ENCODE data around the gene PARVA. TPM values are rescaled to one million over a fixed set of nuclear protein-coding genes. Genes with fewer than 3 reads are reported as not detected.

The PARVA gene
- total and polyA plus RNA-seq, 9 of the 15 experiments (the other 6 are each of a cell fraction or from before 2014, with no cell fraction given) = 0.11 TPM; not detected in 8

GRCh38 chr11:12543596-12544415, 166.4 kb downstream of the PARVA start:
- Histone ChIP-seq H3K4me2 (ENCODE audit: insufficient read depth, low read length) (no peak overlapping the region), H2AFZ (ENCODE audit: low read depth, low read length) (no peak overlapping the region), H3K27ac (ENCODE audit: extremely low read depth, low read depth, low read length) (no peak overlapping the region), H4K20me1 (replicated peaks; ENCODE audit: control insufficient read depth, insufficient read depth, low read length) (no peaks in the 10 kb centered on the region; the same call in 1 of the 2 replicates), H3K4me3 (no peak overlapping the region), H3K27me3 (ENCODE audit: control insufficient read depth in 2 of 2, insufficient read depth in 2 of 2, low read length in 2 of 2) (peaks cover 19 to 62% of the 10 kb centered on the region in 2 experiments), H3K79me2 (ENCODE audit: control insufficient read depth, insufficient read depth, low read length) (no peaks in the 10 kb centered on the region), H3K9me3 (replicated peaks; ENCODE audit: control insufficient read depth, insufficient read depth, low read depth, low read length) (no peaks in the 10 kb centered on the region), H3K9me1 (ENCODE audit: control insufficient read depth, insufficient read depth, low read length) (no peaks in the 10 kb centered on the region), H3K36me3 (ENCODE audit: control insufficient read depth, insufficient read depth, low read length) (no peaks in the 10 kb centered on the region), H3K9ac (ENCODE audit: insufficient read depth in 1 of 2, low read depth in 2 of 2, low read length in 2 of 2) (no peak overlapping the region), H3K4me1 (replicated peaks in 1 of 2; ENCODE audit: control insufficient read depth in 2 of 2, insufficient read depth in 2 of 2, low read length in 2 of 2) (no peaks in the 10 kb centered on the region)
- CTCF ChIA-PET (ENCODE audit: low intra/inter-chr PET ratio) = no interaction called here
- POLR2A ChIA-PET = no interaction called here
- BruUV-seq (replicated peaks) = no TSS peak
- ATAC-seq (no peak), FAIRE-seq (no peak), DNase-seq (ENCODE audit: extremely low read depth in 1 of 4, low spot score in 3 of 4) (no peak)
- 2% methylated on average over 7 of the region's 9 CpGs for WGBS (ENCODE audit: insufficient coverage, low coverage, missing lambda C conversion rate)
- in situ Hi-C loops (cut with MboI) = no loop called here
- intact Hi-C loops (cut with micrococcal nuclease) = no loop called here
- no peak for TF ChIP-seq KDM5B (IDR thresholded peaks at IDR 0.05; ENCODE audit: insufficient replicate concordance, low read depth, low read length)
- no peak for TF ChIP-seq ZKSCAN8 (CRISPR knock-in tag; IDR thresholded peaks at IDR 0.05)
- no peak for TF ChIP-seq TEAD2 (tag; IDR thresholded peaks at IDR 0.05)
- no peak for TF ChIP-seq SIN3B (IDR thresholded peaks at IDR 0.05; ENCODE audit: low read depth)
- TF ChIP-seq ZSCAN29 (IDR thresholded peaks at IDR 0.05) = no peak
- TF ChIP-seq CTBP1 (IDR thresholded peaks at IDR 0.05; ENCODE audit: borderline replicate concordance) = no peak
- no peak for TF ChIP-seq ELF1 (tag; IDR thresholded peaks at IDR 0.05)
- no peak for TF ChIP-seq HSF4 (CRISPR knock-in tag; IDR thresholded peaks at IDR 0.05; ENCODE audit: borderline replicate concordance)
- TF ChIP-seq ZNF644 (tag; IDR thresholded peaks at IDR 0.05; ENCODE audit: low read depth) = no peak
- no peak for TF ChIP-seq DEAF1 (CRISPR knock-in tag; IDR thresholded peaks at IDR 0.05)
- TF ChIP-seq AFF1 (IDR thresholded peaks at IDR 0.05; ENCODE audit: low read depth in 1 of 2, partially characterized antibody in 2 of 2) = no peak

Measured in K562 (cell line).